CD14-positive monocyte (primary cell): Measurements from ENCODE around the gene RETREG1. TPM values are rescaled to one million over a fixed set of nuclear protein-coding genes. Genes with fewer than 3 reads are reported as not detected.

Experiments
- DNase-seq, 3 donors: peaks; one replicate each; pipeline ENCODE4 v3.0.0-alpha.2; 2011 to 2022
- H2AFZ ChIP-seq: 2 replicates; pipeline ENCODE4 v1.6.0; 2012; ENCODE audit warnings: mild to moderate bottlenecking, low read depth, low read length, inconsistent platforms; ENCODE audit not compliant: insufficient read depth, poor library complexity, severe bottlenecking
- H3K27ac ChIP-seq, 2 donors: 1 replicate in 1 of 2; 2 replicates in 1 of 2; pipeline ENCODE4 v1.5.1; 2012 to 2013; ENCODE audit warnings: low read length in 2 of 2, control low read depth in 1 of 2, inconsistent platforms in 1 of 2, low read depth in 1 of 2, mild to moderate bottlenecking in 1 of 2
- H3K27me3 ChIP-seq, 2 donors: one replicate each; pipeline versions ENCODE4 v1.6.0 to v1.6.1; 2011 to 2013; ENCODE audit warnings: low read length in 2 of 2; ENCODE audit not compliant: control insufficient read depth in 2 of 2, insufficient read depth in 2 of 2
- H3K36me3 ChIP-seq, 2 donors: replicated peaks in 1 of 2; 1 replicate in 1 of 2; 2 replicates in 1 of 2; pipeline versions ENCODE4 v1.5.1 to v1.6.1; 2012 to 2013; ENCODE audit warnings: low read length in 2 of 2, control low read depth in 1 of 2, inconsistent platforms in 1 of 2, mild to moderate bottlenecking in 1 of 2; ENCODE audit not compliant: insufficient read depth in 2 of 2, control insufficient read depth in 1 of 2
- H3K4me1 ChIP-seq, 2 donors: 1 replicate in 1 of 2; 2 replicates in 1 of 2; pipeline versions ENCODE4 v1.5.1 to v1.6.1; 2012 to 2013; ENCODE audit warnings: low read length in 2 of 2, control low read depth in 1 of 2, inconsistent platforms in 1 of 2, mild to moderate bottlenecking in 1 of 2, moderate library complexity in 1 of 2; ENCODE audit not compliant: insufficient read depth in 2 of 2, control insufficient read depth in 1 of 2
- H3K4me2 ChIP-seq: replicated peaks from 2 replicates; pipeline ENCODE3; 2012; ENCODE audit warnings: low read length, moderate library complexity, mild to moderate bottlenecking; ENCODE audit not compliant: poor library complexity, severe bottlenecking; ENCODE audit errors: extremely low read depth
- H3K4me3 ChIP-seq, 3 experiments: fragments of 200-600 bp in 1 of 3; sonication (generic) in 1 of 3; replicated peaks in 1 of 3; 1 replicate in 2 of 3; 2 replicates in 1 of 3; pipeline ENCODE4 v1.5.1; 2011 to 2013; ENCODE audit warnings: low read length in 3 of 3, mild to moderate bottlenecking in 3 of 3, control low read depth in 2 of 3, low read depth in 2 of 3, inconsistent platforms in 1 of 3, moderate library complexity in 1 of 3
- H3K79me2 ChIP-seq: 2 replicates; pipeline ENCODE4 v1.6.0; 2012; ENCODE audit warnings: mild to moderate bottlenecking, control low read depth, inconsistent platforms, low read length, moderate library complexity; ENCODE audit not compliant: insufficient read depth
- H3K9ac ChIP-seq: 2 replicates; pipeline ENCODE4 v1.6.0; 2017; ENCODE audit warnings: low read length, mild to moderate bottlenecking; ENCODE audit not compliant: insufficient read depth, poor library complexity, severe bottlenecking
- H3K9me3 ChIP-seq, 2 donors: replicated peaks in 1 of 2; 1 replicate in 1 of 2; 2 replicates in 1 of 2; pipeline versions ENCODE4 v1.5.1 to v1.6.1; 2012 to 2013; ENCODE audit warnings: low read length in 2 of 2, control low read depth in 1 of 2; ENCODE audit not compliant: control insufficient read depth in 1 of 2, insufficient read depth in 1 of 2
- H4K20me1 ChIP-seq: 2 replicates; pipeline ENCODE4 v1.6.0; 2012; ENCODE audit warnings: mild to moderate bottlenecking, low read length, control low read depth, moderate library complexity; ENCODE audit not compliant: insufficient read depth
- H3K27ac Mint-ChIP-seq, 7 donors: one replicate each; pipeline ENCODE4 v1.8.0; 2020; ENCODE audit warnings: mild to moderate bottlenecking in 7 of 7, mixed read lengths in 7 of 7, moderate library complexity in 6 of 7, inconsistent platforms in 2 of 7
- H3K27me3 Mint-ChIP-seq, 3 donors: one replicate each; pipeline ENCODE4 v1.8.0; 2021 to 2022; ENCODE audit warnings: low read depth in 3 of 3, mild to moderate bottlenecking in 3 of 3, mixed read lengths in 3 of 3, moderate library complexity in 3 of 3, inconsistent platforms in 1 of 3
- H3K36me3 Mint-ChIP-seq, 2 donors: one replicate each; pipeline ENCODE4 v1.8.0; 2020; ENCODE audit warnings: mixed read lengths in 2 of 2, inconsistent platforms in 1 of 2, mild to moderate bottlenecking in 1 of 2
- H3K4me1 Mint-ChIP-seq: one replicate; pipeline ENCODE4 v1.8.0; 2020; ENCODE audit warnings: mild to moderate bottlenecking, mixed read lengths
- H3K4me3 Mint-ChIP-seq, 2 donors: one replicate each; pipeline ENCODE4 v1.8.0; 2020; ENCODE audit warnings: mild to moderate bottlenecking in 2 of 2, mixed read lengths in 2 of 2, moderate library complexity in 1 of 2
- H3K9me3 Mint-ChIP-seq, 7 donors: one replicate each; pipeline ENCODE4 v1.8.0; 2020 to 2022; ENCODE audit warnings: mixed read lengths in 7 of 7, mild to moderate bottlenecking in 6 of 7, moderate library complexity in 6 of 7, inconsistent platforms in 2 of 7
- CTCF ChIP-seq: fragments of 200-600 bp; IDR thresholded peaks from one replicate; pipeline ENCODE4 v1.8.0; 2022; ENCODE audit warnings: antibody characterized with exemption, mild to moderate bottlenecking
- WGBS: methylation state at CpG from one replicate; pipeline ENCODE4 v1.1.5; 2013; ENCODE audit warnings: missing lambda C conversion rate; ENCODE audit not compliant: insufficient coverage; 5-methylcytosine and 5-hydroxymethylcytosine counted together
- intact Hi-C, 2 donors: fragments of 100-400 bp; cut with micrococcal nuclease; formaldehyde crosslinking; loops; one replicate each; pipeline versions ENCODE4 v1.15.0 to v1.15.1; 2023
- polyA plus RNA-seq, 3 donors: library from polyadenylated mRNA; depleted of rRNA in 1 of 3; unstranded in 2 of 3; stranded (reverse) in 1 of 3; fragments of 300-500 nt in 2 of 3; fragments of >200 nt in 1 of 3; fragmentation: Illumina TruSeq in 2 of 3; gene quantifications; 1 replicate in 2 of 3; 2 replicates in 1 of 3; pipeline ENCODE4 v1.2.3, GENCODE V29; 2012 to 2021

The RETREG1 gene
- polyA plus RNA-seq, 3 donors = 3.5 to 6.4 (median 4.7) TPM

- no peaks in the 10 kb centered on the region for H3K27me3 ChIP-seq
- WGBS = no CpG with 5 or more reads among the region's 1 CpG
- H3K36me3 ChIP-seq = peaks cover 43 to 46% of the 10 kb centered on the region in 2 donors
- H3K4me3 ChIP-seq = peak overlapping the region; percentile 81 to 97 (median 95)
- intact Hi-C loops = loop anchor here in 1 of 2 donors (10.0 kb wide), 1 partner anchor 161 kb away; no protein-coding TSS in a partner anchor
- peaks cover 45 to 46% of the 10 kb centered on the region in 2 donors for H3K36me3 Mint-ChIP-seq
- DNase-seq = peak in 2 of 3 donors; percentile 4 to 12
- peaks cover 37 to 56% of the 10 kb centered on the region in 2 donors for H3K4me1 ChIP-seq
- H3K9me3 ChIP-seq = no peaks in the 10 kb centered on the region
- H4K20me1 ChIP-seq = peaks cover 61% of the 10 kb centered on the region
- no peaks in the 10 kb centered on the region for H3K9me3 Mint-ChIP-seq
- peak overlapping the region; percentile 94 to 97 for H3K4me3 Mint-ChIP-seq
- no peak overlapping the region for H3K9ac ChIP-seq
- H3K4me1 Mint-ChIP-seq = peaks cover 68% of the 10 kb centered on the region
- peak overlapping the region in 3 of 7 donors; percentile 39 to 93 (median 41) for H3K27ac Mint-ChIP-seq
- H2AFZ ChIP-seq = no peak overlapping the region
- peaks cover 78% of the 10 kb centered on the region for H3K79me2 ChIP-seq
- H3K4me2 ChIP-seq = peak overlapping the region; percentile 98
- no peaks in the 10 kb centered on the region for H3K27me3 Mint-ChIP-seq
- TF ChIP-seq CTCF = no peak
- peak overlapping the region in 1 of 2 donors; percentile 88 for H3K27ac ChIP-seq
Observed at GRCh38 chr5:16464231-16464630, 152.6 kb downstream of the RETREG1 start.

GRCh38 chr5:16461782-16462181 is 155.0 kb downstream of the RETREG1 start:
- H3K9ac ChIP-seq = no peak overlapping the region
- Mint-ChIP-seq H3K27me3 (no peaks in the 10 kb centered on the region), H3K36me3 (peaks cover 60% of the 10 kb centered on the region in 2 donors), H3K4me3 (no peak overlapping the region), H3K4me1 (peaks cover 58% of the 10 kb centered on the region), H3K9me3 (no peaks in the 10 kb centered on the region), H3K27ac (peak overlapping the region in 2 of 7 donors; percentile 55 to 67)
- peaks cover 84% of the 10 kb centered on the region for H3K79me2 ChIP-seq
- peaks cover 65 to 71% of the 10 kb centered on the region in 2 donors for H3K36me3 ChIP-seq
- DNase-seq = no peak
- H2AFZ ChIP-seq = no peak overlapping the region
- H3K27ac ChIP-seq = peak overlapping the region in 1 of 2 donors; percentile 28
- H3K4me3 ChIP-seq = no peak overlapping the region
- H3K4me2 ChIP-seq = no peak overlapping the region
- no CpG with 5 or more reads among the region's 1 CpG for whole genome bisulfite sequencing
- TF ChIP-seq CTCF = no peak
- H3K4me1 ChIP-seq = peaks cover 28 to 46% of the 10 kb centered on the region in 2 donors
- intact Hi-C loops = loop anchor here in 1 of 2 donors (10.0 kb wide), 1 partner anchor 163 kb away; no protein-coding TSS in a partner anchor
- H3K9me3 ChIP-seq = no peaks in the 10 kb centered on the region
- H4K20me1 ChIP-seq = peaks cover 85% of the 10 kb centered on the region
- no peaks in the 10 kb centered on the region for H3K27me3 ChIP-seq
